Keratinocyte (primary cell): ENCODE data around the gene DRG2.

Experiments
- CTCF ChIP-seq, 3 experiments: IDR thresholded peaks in 1 of 3; conservative IDR thresholded peaks in 1 of 3; optimal IDR thresholded peaks in 1 of 3; 2 replicates in 2 of 3; 3 replicates in 1 of 3; pipeline versions ENCODE3 to v1.5.1; 2011; ENCODE audit warnings: low read length in 3 of 3, mild to moderate bottlenecking in 3 of 3, moderate library complexity in 2 of 3, control low read depth in 1 of 3, inconsistent platforms in 1 of 3; ENCODE audit not compliant: insufficient read depth in 2 of 3; ENCODE audit errors: extremely low read depth in 1 of 3
- EZH2 ChIP-seq: IDR thresholded peaks from one replicate; pipeline ENCODE4 v1.6.1; 2012; ENCODE audit warnings: inconsistent platforms, mild to moderate bottlenecking, low read length, moderate library complexity

DNA sequence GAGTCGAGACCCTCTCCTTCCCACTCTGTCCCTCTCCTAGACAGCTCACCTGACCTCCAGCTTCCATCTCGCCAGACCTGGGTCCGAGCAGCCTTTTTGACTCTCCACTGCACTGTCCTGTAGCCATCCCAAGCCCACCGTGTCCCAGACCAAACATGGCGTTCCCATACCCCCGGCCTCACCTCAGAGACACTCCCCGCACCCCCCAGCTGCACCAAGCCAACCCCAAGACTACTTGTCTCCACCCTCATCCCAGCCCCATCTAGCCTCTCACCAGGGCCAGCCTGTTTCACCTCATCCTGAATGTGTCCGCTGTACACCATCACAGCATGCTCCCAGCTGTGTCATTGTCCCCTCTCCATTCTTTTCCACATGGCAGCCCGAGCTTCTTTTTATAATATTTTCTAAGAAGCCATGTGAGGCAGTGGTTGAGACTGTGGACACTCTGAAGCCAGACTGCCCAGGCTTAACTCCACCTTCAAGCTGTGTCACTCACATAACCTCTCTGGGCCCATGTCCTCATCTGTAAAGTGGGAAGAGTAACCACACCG lies 22.3 kb downstream of the DRG2 start:
- TF ChIP-seq EZH2 (no peak), CTCF (optimal IDR thresholded peaks at IDR 0.05 in 1 of 3, IDR thresholded peaks at IDR 0.05 in 1 of 3, conservative IDR thresholded peaks at IDR 0.05 in 1 of 3; ENCODE audit: extremely low read depth in 1 of 3, insufficient read depth in 2 of 3, low read length in 3 of 3) (no peak)
